ENCODE measurements around the gene NOS1.
"Not testable (repeated sequence)": the region's sequence is repeated elsewhere in the genome, so short reads cannot be mapped to it uniquely, and the experiment has no call there.

NOS1 gene

GRCh38 chr12:117208811-117209455, 152.5 kb downstream of the NOS1 start:
- no peak for DNase-seq (ENCODE audit: low spot score)

GRCh38 chr12:117208206-117208605, 153.2 kb downstream of the NOS1 start:
- no peak for DNase-seq (ENCODE audit: low spot score)

DNA sequence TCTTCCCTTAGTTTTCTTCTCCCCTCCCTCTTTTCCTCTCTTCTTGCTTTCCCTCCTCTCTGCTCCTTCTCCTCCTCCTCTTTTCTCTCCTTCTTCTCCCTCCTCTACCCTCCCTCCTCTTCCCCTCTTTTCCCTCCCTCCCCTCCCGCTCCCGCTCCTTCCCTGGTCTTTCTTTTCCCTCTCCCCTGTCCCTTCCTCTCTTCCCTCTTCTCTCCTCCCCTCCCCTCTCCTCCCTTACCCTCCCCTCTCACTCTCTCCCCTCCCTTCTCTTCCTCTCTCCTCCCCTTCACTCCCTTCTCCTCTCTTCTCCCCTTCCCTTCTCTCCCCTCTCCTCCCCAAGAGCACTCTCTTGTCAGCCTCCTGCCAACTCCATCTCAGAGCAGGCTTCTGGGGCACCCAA, 153.8 kb downstream of the NOS1 start:
- DNase-seq (ENCODE audit: low spot score): no peak

- no peak for DNase-seq (ENCODE audit: low spot score)
These were observed 158.9 kb downstream of the NOS1 start for GRCh38 chr12:117202556-117202955.

- no peak for DNase-seq (ENCODE audit: low spot score)
These were observed 159.4 kb downstream of the NOS1 start for GRCh38 chr12:117202033-117202432.

DNA sequence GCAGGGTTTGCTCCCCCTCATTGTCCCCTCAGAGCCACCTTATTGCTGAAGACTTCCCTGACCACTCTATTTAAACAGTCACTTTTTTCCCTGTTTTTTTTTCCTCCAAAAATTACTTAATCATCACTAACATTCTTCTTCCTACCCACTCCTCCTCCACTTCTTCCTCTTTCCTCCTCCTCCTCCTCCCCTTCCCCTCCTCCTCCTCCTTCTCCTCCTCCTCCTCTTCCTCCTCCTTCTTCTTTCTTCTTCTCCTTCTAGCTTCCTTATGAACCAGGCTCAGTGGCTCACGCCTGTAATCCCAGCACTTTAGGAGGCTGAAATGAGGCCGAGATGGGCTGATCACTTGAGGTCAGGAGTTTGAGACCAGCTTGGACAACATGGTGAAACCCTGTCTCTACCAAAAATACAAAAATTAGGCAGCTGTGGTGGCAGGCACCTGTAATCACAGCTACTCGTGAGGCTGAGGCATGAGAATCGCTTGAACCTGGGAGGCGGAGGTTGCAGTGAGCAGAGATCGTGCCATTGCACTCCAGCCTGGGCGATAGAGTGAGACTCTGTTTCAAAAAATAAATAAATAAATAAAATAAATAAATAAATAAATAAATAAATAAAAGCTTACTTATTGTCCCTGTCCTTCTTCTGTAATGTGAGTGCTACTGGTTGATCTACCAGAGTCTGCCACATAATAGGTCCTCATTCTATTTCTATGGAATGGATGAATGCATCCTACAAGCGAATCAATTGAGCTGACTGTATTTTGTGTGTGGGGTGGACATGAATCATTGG, 161.3 kb downstream of the NOS1 start:
- not testable (repeated sequence) for DNase-seq (ENCODE audit: low spot score)

GRCh38 chr12:117196334-117196733, 165.1 kb downstream of the NOS1 start:
- DNase-seq (ENCODE audit: low spot score): not testable (repeated sequence)

GRCh38 chr12:117195027-117195426, 166.4 kb downstream of the NOS1 start:
- not testable (repeated sequence) for DNase-seq (ENCODE audit: low spot score)

DNA sequence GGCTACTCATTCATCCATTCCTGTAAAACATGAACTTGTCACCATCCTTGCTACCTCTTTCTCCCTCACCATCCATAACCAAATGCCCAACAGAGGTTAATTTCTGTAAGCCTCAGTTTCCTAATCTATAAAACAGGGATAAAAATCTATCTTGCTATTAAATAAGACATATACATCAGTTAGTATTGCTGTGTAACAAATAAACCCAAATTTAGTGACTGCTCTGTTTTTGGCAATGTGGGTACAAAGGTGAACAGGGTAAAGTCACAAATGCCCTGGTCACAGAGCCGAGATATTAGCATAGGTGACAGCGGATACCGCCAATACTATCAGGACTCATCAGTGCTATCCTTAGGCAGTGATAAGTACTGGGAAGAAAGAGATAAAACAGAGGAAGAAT, 167.5 kb downstream of the NOS1 start:
- DNase-seq (ENCODE audit: low spot score): no peak

DNA sequence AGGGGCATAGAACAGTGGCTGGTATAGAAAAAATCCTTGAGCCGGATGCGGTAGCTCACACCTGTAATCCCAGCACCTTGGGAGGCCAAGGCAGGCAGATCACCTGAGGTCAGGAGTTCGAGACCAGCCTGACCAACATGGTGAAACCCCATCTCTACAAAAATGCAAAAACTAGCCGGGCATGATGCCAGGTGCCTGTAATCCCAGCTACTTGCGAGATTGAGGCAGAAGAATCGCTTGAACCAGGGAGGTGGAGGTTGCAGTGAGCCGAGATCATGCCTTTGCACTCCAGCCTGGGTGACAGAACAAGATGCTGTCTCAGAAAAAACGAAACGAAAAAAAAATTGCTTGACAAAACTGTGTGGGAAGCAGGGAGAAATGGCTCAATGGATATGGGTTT, 168.8 kb downstream of the NOS1 start:
- DNase-seq (ENCODE audit: low spot score): not testable (repeated sequence)

DNA sequence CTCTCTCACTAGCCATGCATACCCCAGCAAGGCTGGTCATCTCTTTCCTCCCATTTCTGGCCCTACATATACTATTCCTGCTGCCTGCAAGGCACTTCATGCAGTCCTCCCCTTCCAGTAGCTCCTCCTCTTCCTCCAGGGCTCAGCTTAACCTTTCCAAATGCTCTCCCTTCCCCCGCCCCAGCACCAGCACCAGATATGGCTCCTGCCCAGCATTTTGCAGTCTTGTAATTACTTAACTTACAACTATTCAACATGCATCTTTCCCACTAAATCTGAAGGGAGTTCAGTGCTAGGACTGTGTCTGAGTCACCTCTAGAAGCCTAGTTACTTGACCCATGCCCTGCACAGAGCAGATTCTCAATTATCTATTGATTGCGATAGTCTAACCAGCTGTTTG, 169.4 kb downstream of the NOS1 start:
- DNase-seq (ENCODE audit: low spot score): no peak

- DNase-seq (ENCODE audit: low spot score): peak; percentile 92
These were observed 171.1 kb downstream of the NOS1 start, which contains the start of gene FBXO21 for GRCh38 chr12:117190210-117190781. Gene FBXO21 (minus strand): TSS chr12:117190470. CDS start chr12:117190456, 14 bp downstream.

GRCh38 chr12:117189725-117190209, 171.7 kb downstream of the NOS1 start:
- no peak for DNase-seq (ENCODE audit: low spot score)

DNA sequence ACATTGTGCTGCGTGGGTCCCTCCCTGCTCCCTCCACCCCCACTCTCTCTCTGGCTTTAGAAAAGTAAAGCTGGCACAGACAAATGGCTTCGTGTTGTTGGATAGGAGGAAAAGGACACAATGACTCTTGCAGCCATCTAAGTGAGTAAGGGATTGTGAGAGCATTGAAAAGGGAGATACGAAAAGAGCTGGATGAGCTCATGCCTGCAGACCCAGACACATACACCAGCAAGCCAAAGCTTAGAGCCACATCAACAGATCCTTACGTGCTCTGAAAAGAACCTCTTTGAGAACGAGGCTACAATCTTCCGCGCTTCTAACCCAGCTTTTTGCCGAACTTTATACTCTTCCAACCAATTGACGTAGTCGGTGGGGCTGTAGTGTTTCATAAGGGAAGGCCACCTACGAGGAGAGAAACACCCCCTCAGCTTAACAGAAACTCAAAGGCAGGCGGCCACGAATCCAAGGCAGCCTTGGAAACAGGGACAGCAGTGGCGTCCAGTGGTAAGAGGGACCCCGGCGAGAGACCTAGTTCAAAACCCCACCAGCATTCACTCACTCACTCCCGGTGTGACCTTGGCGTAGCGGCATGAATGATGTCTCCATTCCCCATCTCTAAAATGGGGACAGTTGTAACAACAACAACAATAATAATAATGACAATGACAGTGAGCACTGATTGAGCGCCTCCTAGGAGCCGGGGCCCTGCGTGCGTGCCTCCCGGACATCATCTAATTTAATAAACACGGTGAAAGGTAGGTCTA, 172.3 kb downstream of the NOS1 start:
- peak; percentile 89 for DNase-seq (ENCODE audit: low spot score)

- no peak for DNase-seq (ENCODE audit: low spot score)
These were observed 173.2 kb downstream of the NOS1 start for GRCh38 chr12:117188121-117188665.

DNA sequence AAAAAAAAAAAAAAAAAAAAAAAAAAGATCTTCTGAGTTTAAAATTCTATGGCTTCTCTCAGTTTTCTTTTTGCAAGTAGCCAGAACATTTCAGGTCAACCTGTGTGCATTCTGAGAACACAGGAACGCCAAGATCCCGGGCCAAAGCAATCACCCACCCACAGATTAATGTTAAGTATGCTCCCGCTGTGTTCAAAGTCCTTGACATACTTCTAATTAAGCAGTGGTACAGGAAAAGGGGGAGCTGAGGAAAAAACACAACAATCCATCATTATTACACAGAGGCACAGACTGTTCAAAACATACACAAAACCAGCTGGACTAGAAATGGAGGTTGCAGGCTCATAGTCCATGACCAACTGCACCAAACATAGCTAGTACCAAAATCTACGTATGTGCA, 174.0 kb downstream of the NOS1 start:
- DNase-seq (ENCODE audit: low spot score): no peak

DNA sequence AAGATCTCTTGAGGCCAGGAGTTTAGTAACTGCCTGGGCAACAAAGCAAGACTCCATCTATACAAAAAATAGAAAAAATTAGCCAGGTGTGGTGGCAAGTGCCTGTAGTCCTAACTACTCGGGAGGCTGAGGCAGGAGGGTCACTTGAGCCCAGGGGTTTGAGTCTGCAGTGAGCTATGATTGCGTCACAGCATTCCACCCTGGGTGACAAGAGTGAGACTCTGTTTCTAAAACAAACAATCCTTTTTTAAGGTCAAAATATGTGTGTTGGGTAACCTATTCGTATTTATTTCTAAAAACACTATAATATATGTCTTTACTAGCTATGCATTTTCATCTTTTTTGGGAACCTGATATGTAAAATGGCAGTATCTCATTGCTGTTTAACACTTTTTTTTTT, 178.6 kb downstream of the NOS1 start:
- no peak for DNase-seq (ENCODE audit: low spot score)

GRCh38 chr12:117181468-117181843, 180.0 kb downstream of the NOS1 start:
- DNase-seq (ENCODE audit: low spot score): not testable (repeated sequence)

DNA sequence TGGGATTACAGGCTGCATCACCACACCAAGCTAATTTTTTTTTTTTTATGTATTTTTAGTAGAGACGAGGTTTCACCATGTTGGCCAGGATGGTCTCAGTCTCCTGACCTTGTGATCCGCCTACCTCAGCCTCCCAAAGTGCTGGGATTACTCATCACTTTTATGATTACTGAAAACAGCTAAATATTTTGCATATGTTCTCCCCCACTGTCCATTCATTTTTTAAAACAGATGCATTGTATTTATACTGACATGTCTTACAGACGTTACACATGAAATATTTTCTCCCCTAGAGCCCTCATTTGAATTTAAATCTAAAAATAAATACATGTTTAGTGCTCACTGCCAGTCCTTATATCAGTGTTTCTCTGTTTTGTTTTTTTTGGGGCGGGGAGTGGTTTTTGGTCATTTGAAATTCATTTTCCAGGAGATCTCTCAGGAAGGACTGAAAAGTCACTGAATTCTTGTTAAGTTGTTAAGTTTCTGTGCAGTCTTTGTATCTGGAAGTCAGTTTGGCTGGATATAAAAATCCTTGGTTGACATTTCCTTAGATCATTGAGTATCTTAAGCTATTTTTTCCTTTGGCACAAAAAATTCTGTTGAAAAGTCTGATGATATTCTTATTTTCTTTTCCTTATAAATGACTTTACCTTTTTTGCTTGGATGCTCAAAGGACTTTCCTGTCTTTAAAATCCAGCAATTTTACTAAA, 180.5 kb downstream of the NOS1 start:
- no peak for DNase-seq (ENCODE audit: low spot score)

DNA sequence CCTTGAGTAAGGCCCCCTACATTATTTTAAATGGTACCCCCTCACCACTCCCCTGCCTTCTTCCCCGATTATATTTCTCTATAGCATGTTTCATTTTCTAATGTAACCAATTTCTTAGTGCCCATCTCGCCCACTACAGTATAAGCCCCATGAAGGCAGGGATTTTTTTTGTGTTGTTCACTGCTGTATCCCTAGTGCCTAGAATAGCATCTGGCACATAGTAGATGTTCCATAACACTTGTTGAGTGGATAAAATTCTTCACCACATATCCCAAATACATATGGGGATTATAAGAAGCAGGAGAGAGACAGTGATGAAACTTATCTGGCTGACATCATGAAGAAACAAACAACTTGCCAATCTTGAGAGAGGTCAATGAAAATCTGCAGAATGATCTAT, 182.7 kb downstream of the NOS1 start:
- no peak for DNase-seq (ENCODE audit: low spot score)

GRCh38 chr12:117178301-117178700, 183.1 kb downstream of the NOS1 start:
- DNase-seq (ENCODE audit: low spot score): no peak
